GM12892 (cell line): ENCODE measurements around the gene PRRC2A.

Experiments
- POLR2A ChIP-seq: IDR thresholded peaks from 2 replicates; pipeline ENCODE4 v1.6.1; 2011; ENCODE audit warnings: low read depth, low read length, control low read depth
- POLR2AphosphoS5 ChIP-seq: IDR thresholded peaks from 2 replicates; pipeline ENCODE4 v1.6.1; 2011; ENCODE audit warnings: low read depth, low read length, control low read depth
- TAF1 ChIP-seq: IDR thresholded peaks from 2 replicates; pipeline ENCODE4 v1.6.1; 2011; ENCODE audit warnings: low read depth, mild to moderate bottlenecking, control low read depth, low read length, borderline replicate concordance

GRCh38 chr6:31657406-31658157 is 37.1 kb downstream of the PRRC2A start:
- TF ChIP-seq POLR2A (no peak), POLR2AphosphoS5 (no peak), TAF1 (no peak)
